ENCODE results near the gene GRAMD2B.

DNA sequence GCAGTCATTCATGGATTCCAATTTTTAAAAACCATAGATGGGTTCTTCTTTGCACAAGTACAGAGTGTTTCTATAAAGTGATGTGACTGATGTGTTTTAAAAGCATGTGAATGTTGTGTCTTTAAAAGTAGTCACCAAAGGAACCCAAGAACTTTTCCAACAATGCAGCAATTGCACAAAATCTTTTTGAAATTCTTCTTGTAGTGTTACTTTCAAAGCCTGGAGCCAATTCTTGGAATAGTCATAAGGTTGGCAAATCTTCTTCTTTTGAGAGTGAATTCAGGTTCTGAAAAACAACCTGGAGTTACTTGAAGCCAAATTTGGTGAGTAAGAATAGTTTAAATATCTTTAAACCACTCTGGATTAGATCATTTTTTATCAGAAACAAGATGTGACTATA lies 10.5 kb downstream of the GRAMD2B start:
- TF ChIP-seq ZNF561 (tag by site-specific recombination; IDR thresholded peaks at IDR 0.05; ENCODE audit: borderline replicate concordance) (no peak), ZFP37 (tag by site-specific recombination; IDR thresholded peaks at IDR 0.05) (no peak)

Data from HEK293 (cell line).